ENCODE data around the gene NCL.
"Not testable (repeated sequence)": the region's sequence is repeated elsewhere in the genome, so short reads cannot be mapped to it uniquely, and the experiment has no call there.

Gene NCL

GRCh38 chr2:231467016-231467545 is 2.8 kb upstream of the NCL start:
- DNase-seq, result no peak

GRCh38 chr2:231464576-231465540 is 574 bp upstream of the NCL start:
- peak; percentile 93 to 98 (median 96) for DNase-seq

GRCh38 chr2:231462729-231463465 is 1.4 kb downstream of the NCL start:
- no peak for DNase-seq

- DNase-seq, result peak in 1 of 3 experiments; percentile 25
Observed at GRCh38 chr2:231461516-231461971, 2.7 kb downstream of the NCL start.

GRCh38 chr2:231460841-231461240 is 3.4 kb downstream of the NCL start:
- not testable (repeated sequence) for DNase-seq

- peak in 1 of 3 experiments; percentile 40 for DNase-seq
Observed at GRCh38 chr2:231460073-231460835, 4.0 kb downstream of the NCL start.

- no peak for DNase-seq
Observed at GRCh38 chr2:231458368-231458767, 5.9 kb downstream of the NCL start.

- DNase-seq, result no peak
Observed at GRCh38 chr2:231457101-231457500, 7.2 kb downstream of the NCL start.

GRCh38 chr2:231456295-231457004 is 7.8 kb downstream of the NCL start:
- no peak for DNase-seq

GRCh38 chr2:231455890-231456289 is 8.4 kb downstream of the NCL start:
- peak in 1 of 3 experiments; percentile 14 for DNase-seq

GRCh38 chr2:231455222-231455621 is 9.1 kb downstream of the NCL start:
- DNase-seq, result peak in 1 of 3 experiments; percentile 13

- DNase-seq, result no peak
Observed at GRCh38 chr2:231454361-231454791, 9.9 kb downstream of the NCL start.

- DNase-seq, result peak in 2 of 3 experiments; percentile 51 to 82
Observed at GRCh38 chr2:231452799-231453508, 11.3 kb downstream of the NCL start.

GRCh38 chr2:231450548-231450989 is 13.7 kb downstream of the NCL start:
- DNase-seq, result no peak

GRCh38 chr2:231449503-231450054 is 14.7 kb downstream of the NCL start:
- no peak for DNase-seq

- DNase-seq, result no peak
Observed at GRCh38 chr2:231436957-231437356, 27.3 kb downstream of the NCL start.

- no peak for DNase-seq
Observed at GRCh38 chr2:231433990-231434389, 30.3 kb downstream of the NCL start.

GRCh38 chr2:231431606-231432005 is 32.7 kb downstream of the NCL start:
- DNase-seq, result no peak

GRCh38 chr2:231430437-231430836 is 33.8 kb downstream of the NCL start:
- not testable (repeated sequence) for DNase-seq

- no peak for DNase-seq
Observed at GRCh38 chr2:231429901-231430300, 34.4 kb downstream of the NCL start.

GRCh38 chr2:231429152-231429551 is 35.1 kb downstream of the NCL start:
- no peak for DNase-seq

Measured in NCI-H1417 (cell line).